LoVo (cell line): ENCODE results near the gene ARHGAP40.

Experiments used
- DNase-seq: peaks from one replicate; pipeline ENCODE4 v3.0.0-alpha.2; 2016; ENCODE audit warnings: low spot score

ARHGAP40 gene

DNA sequence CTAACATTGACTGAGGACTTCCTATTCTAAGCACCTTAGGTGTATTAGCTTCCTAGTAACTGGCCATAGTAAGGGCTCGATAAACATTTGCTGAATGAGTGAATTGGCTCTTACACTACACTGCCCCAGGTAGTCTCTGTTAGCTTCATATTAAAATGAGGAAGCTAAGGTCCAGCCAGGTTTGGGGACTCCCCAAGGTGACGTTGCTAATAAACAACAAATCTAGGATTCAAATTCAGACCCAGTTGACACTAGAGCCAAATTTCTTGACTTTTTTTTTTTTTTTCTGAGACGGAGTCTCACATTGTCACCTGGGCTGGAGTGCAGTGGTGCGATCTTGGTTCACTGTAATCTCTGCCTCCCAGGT, 16.2 kb downstream of the ARHGAP40 start:
- DNase-seq = no peak

DNA sequence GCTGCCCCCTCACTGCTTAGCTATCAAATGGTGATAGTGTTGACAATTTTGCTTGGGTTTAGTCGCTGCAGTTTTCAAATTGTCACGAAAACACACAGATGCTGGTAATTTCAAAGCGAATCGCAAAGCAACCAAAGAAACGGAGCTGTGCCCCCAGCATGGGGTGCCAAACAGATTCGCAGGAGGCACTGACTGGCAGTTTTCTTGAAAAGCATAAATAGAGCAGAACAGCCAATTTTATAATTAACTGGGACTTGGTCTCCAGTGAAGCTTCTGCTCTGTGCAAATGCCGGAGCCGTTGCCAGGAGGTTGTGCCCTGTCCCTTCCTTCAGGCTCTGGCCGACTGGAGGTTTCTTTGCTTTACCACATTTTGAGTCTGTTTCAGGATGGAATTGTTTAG, 18.8 kb downstream of the ARHGAP40 start:
- DNase-seq = no peak

DNA sequence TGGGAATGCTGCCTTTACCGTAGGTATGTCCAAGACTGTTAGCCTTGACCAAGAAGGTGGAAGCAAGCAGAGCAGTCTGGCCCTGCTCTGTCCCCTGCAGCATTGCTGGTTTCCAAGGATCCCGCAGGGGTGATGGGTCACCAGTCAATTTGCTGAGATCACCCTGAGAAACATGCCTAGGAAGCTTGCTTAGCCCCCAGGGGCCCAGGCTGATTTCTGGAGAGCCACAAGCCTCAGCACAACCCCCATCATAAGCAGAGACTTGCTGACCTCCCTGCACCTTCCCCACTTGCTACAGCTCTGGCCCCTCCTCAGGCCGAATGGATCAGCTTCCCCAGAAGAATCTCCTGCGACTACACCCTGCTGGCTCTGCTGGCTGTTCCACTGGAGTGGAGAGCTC, 21.5 kb downstream of the ARHGAP40 start:
- no peak for DNase-seq

DNA sequence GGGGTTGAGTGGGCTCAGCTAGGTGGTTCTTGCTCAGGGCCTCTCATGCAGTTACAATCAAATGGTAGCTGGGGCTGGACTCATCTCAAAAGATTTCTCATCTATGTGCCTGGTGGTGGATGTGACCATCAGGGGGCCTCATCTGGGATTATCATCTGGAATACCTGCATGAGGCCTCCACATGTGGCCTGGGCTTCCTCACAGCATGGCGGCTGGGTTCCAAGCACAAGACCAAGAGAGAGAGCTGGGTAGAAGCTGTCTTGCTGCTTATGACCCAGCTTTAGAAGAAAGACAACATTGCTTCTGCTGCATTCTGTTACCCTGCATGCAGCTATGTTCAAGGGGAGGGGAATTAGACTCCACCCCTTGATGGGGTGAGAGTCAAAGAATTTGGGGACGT, 22.5 kb downstream of the ARHGAP40 start:
- DNase-seq = no peak

DNA sequence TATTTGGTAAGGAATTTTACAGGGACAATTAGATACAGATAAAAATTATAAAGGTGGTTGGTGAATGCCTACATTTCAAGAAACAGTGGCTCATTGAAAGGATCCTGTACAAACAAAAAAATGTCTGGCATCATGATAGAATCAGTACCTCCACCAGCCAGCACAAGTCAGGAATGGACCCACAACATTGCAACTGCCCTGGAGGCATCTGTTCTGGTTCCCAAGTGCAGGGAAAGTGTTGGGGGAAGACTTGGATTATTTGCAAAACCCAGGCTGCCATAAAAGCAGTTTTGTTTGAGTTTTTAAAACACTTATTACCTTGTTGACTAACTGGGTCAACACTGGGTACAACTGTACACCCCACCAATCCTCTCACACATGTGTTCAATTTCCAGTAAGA, 24.3 kb downstream of the ARHGAP40 start:
- DNase-seq = no peak

DNA sequence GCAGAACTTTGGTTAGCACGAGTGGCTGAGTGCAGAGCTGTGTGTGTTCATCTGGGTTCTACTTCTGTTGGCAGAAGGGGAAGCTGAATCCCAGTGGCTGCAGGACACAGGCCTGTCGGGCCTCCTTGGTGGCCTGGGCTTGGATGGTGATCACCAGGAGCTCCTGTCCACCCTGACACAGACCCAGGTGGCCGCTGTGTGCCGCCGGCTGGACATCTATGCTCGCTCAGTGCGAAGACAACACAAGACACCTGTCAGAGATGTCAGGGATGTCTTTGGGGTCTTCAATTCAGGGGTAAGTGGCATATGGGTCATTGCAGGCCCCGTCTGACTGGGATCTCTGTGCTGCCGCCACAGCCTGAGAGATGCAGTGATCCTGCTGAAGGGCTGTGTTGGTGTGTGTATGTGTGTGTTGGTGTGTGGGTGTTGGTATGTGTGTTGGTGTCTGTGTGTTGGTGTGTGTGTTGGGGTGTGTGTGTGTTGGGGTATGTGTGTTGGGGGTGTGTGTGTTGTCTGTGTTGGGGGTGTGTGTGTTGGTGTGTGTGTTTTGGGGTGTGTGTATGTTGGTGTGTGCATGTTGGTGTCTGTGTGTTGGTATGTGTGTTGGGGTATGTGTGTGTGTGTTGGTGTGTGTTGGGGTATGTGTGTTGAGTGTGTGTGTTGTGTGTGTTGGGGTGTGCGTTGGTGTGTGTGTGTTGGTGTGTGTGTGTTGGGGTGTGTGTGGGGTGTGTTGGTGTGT, 25.5 kb downstream of the ARHGAP40 start:
- DNase-seq = no peak

DNA sequence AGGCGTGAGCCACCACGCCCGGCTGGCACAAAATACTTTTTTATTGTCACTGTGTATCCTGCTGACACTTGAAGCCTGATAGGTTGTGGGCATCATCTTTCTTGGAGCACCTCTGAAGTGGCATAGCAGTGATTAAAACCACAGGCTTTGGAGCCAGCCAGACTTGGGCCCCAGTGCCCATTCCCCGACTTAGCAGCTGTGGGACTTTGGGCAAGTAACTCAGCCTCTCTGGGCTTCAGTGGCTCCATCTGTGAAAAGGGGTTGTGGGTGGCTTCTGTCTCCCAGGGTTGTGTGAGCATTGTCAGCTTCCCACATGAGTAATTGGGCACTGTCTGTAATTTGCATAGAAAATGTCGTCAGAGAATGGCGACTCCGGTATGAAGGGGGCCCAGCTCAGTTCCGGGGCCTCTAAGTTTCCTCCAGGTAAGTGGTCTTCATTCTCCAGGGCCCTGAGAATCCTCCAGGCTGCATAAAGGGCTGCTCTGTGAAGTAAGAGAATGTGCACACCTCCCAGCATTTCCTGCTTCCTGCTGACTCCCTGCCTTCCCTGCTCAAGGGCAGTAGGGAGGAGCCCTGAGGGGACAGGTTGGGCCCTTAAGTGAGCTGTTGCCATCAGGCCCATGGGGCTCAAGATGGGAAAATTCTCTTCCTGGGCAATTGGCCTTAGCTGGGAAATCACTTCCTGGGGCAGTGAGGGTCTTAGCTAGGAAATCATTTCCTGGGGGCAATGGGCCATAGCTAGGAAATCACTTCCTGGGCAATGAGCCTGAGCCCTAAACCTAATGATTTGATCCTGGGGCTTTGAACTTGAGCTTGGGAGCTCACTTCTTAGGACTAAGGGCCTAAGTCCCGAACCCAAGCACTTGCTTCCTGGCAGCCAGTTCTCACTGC, 27.2 kb downstream of the ARHGAP40 start:
- no peak for DNase-seq

DNA sequence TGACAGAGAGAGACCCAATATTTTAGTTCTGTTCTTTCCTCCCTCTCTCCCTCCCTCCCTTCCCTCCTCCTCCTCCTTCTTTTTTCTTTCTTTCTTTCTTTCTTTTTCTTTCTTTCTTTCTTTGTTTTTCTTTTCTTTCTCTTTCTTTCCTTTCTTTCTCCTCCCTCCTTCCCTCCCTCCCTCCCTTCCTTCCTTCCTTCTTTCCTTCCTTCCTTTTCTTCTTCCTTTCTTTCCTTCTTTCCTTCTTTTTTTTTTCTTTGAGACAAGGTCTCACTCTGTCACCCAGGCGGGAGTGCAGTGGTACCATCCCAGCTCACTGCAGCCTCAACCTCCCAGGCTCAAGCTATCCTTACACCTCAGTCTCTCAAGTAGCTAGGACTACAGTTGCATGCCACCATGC, 28.4 kb downstream of the ARHGAP40 start:
- DNase-seq = no peak

DNA sequence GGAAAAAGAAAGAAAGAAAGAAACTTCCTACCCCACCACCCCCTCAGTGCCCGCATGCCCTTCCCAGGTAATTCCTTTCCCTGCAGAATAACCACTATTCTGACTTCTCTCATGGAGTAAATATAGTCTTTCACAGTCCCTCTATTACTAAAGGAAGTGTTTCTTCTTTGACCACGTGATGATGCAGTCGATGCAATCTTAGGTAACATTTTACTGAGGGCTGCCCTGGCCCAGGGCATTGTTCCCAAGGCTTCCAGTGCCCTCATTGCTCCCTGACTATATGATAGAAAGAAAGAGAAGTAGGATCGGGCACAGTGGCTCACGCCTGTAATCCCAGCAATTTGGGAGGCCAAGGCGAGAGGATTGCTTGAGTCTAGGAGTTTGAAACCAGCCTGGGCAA, 29.1 kb downstream of the ARHGAP40 start:
- no peak for DNase-seq

DNA sequence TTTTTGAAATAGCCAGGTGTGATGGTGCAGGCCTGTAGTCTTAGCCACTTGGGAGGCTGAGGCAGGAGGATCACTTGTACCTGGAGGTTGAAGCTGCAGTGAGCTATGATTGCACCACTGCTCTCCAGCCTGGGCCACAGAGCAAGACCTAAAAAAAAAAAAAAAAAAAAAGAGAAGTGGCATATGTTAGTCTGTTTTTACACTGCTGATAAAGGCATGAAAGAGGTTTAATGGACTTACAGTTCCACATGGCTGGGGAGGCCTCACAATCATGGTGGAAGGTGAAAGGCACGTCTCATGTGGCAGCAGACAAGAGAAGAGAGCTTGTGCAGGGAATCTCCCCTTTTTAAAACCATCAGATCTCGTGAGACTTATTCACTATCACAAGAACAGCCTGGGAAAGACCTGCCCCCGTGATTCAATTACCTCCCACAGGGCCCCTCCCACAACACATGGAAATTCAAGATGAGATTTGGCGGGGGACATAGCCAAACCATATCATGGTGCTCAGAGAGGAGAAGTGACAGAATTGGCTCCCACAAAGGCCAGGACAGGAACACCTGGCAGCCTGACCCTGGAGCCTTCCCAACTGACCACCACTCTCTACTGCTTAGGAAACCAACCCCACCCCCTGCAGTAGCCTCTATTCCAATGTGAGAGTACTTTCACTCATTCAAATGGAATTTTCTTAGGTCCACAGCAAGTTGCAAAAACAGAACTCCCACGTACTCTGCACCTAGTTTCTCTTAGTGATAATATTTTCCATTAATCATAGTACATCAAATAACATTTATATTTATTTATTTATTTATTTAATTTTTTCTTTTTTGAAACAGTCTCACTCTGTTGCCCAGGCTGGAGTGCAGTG, 29.8 kb downstream of the ARHGAP40 start:
- no peak for DNase-seq

DNA sequence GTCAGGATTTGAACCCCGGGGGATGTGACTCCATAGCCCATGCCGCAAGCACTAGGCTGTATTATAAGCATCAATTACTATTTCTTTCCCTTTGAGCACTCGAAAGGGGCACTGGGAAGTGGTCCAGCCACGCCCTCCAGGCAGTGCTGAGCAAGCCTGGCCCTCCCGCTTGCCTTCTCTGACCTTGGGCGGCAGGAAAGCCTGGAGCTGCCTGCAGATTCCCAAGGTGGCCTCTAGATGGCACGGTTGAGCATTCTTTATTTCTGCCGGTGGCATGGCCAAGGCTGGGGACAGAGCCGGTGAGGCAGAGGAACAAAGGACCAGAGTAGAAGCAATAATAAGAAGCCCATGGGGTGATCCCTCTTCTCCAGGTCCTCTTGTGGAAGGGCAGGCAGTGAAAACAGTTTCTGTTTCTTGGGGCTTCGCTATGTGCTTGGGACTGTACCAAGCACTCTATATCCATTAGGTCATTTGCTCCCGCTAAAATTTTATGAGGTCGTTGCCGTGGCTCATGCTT, 32.0 kb downstream of the ARHGAP40 start:
- DNase-seq = peak; percentile 69

DNA sequence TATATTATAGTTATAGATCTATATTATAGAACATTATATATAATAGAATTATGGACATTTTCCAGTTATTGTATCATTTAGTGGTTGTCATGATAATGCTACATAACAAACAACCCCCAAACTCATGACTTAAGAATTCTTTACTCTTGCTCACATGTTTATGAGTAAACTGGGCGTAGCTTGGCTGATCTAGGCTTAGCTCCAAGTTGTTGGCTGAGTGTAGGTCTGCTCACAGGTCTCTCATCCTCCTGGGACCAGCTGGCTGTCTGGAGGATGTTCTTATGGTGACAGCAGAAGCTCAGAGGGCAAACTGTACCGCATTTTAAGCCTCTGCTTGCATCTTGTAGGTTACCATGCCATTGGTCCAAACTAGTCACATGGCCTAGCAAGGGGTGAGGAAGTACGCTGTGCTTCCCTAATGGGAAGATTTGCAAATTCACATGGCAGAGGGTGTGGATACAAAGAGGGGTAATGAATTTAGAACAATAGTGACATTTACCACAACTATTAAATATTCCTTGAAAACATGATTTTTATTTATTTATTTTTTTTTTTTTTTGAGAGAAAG, 34.2 kb downstream of the ARHGAP40 start:
- DNase-seq = no peak

DNA sequence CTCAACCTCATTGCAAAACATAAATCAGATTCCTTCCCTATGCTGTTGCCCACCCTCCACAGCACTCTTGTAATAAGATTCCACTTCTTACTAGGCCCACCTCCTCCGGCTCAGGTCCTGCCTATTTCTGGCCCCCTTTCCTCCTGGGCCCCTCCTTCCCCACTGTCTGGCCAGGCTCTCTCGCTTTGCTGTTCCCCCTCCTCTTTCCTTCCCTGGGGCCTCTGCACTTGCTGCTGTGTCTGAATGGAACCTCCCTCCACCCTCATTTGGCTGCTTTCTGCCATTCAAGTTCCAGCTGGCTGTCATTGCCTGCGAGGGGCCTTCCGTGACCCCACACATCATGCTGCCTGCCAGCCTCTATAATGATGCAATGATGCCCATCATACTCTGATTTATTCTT, 38.9 kb downstream of the ARHGAP40 start:
- DNase-seq = no peak

DNA sequence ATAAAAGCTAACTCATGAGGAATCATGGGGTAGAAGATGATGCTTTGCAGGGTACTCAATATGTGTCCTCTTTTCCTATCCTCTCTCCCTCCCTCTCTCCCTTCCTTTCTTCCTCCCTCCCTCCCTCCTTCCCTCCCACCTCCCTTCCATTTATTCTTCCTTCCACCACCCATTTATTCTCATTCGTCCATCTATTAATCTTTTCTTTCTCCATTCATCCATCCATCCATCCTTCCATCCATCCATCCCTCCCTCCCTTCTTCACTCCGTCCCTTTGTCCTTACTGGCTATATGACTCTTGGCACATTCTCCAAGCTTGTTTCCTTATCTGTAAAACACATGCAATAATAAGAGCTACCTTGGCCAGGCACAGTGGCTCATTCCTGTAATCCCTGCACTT, 40.9 kb downstream of the ARHGAP40 start:
- no peak for DNase-seq

DNA sequence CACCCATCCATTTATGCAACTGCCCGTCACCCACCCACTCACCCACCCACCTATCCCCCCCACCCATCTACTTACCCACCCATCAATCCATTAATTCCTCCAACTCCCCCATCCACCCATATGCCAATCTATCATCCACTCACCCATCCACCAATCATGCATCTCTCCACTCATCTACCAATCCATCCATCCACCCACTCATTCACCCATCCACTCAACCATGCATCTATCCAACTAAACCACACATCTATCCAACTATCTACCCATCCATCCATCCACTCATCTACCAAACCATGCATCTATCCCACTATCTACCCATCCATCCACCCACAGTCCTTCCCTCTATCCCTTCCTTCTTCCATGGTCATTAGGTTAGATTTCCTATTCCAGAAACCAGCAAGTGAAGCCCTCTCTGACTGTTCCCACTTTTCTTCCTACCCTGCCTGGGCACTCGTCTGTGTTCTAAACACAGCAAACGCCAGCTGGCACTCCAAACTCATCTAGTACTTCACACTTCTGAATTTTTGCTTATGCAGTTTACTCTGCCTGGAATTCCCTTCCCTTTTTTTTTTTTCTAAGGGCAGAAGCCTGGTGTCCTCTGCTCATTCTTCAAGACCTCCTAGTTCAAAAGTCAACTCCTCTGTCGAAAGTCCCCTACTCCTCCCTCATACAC, 43.1 kb downstream of the ARHGAP40 start:
- no peak for DNase-seq

DNA sequence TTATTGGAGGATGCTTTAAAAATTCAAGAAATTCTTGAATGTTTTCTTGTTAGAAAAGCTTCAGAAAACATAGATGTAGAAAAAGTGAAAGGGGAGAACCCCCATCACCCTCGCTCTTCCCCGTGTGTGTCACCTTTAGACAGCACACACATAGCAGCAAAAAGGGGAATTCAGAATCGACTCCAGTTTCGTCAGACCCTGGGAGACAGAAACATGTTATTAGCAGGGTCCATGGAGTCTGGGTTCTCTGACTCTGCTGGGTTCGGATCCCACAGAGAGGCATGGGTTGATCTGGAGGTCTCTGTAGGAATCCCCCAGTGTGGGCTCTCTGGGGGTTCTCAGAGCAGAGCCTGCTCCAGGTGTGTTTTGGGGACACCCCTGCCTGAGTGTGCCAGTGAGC, 43.7 kb downstream of the ARHGAP40 start:
- no peak for DNase-seq

DNA sequence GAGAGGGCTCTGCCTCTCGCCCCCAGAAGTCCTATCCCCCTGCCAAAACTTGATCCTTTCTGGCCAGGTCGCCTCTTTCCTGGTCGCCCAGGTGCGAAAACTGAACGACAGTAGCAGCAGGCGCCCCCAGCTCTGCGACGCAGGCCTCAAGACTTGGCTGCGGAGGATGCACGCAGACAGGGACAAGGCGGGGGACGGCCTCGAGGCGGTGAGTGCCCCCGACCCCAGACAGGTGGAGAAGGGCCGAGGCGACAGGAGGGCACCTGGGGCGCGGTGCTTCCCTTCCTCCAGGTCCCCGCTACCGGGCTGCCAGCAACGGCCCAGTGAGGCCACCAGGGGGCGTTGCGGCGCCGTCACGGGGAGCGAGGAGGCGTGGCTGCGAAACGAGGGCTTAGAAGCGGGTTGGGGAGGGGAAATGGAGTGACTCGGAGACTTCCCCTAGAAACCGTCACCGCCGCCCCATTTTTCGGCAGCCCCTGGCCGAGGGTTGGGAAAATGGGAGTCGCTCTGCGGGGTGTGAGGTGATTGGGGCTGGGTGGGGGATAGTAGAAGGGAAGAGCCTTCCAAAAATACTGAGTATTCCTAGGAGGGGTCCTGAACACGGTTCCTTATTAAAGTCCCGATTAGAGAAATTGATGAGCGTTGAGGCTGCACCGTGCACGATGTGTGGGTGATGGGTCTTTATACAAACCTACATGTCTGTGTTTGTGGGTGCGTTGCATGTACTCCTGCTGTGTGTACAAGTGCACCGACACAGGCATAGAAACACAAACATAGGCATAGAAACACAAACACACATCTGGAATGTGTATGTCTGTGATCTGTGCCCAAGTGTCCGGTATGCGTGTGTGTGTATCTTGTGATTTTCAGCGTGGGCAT, 44.6 kb downstream of the ARHGAP40 start:
- DNase-seq = peak; percentile 76

DNA sequence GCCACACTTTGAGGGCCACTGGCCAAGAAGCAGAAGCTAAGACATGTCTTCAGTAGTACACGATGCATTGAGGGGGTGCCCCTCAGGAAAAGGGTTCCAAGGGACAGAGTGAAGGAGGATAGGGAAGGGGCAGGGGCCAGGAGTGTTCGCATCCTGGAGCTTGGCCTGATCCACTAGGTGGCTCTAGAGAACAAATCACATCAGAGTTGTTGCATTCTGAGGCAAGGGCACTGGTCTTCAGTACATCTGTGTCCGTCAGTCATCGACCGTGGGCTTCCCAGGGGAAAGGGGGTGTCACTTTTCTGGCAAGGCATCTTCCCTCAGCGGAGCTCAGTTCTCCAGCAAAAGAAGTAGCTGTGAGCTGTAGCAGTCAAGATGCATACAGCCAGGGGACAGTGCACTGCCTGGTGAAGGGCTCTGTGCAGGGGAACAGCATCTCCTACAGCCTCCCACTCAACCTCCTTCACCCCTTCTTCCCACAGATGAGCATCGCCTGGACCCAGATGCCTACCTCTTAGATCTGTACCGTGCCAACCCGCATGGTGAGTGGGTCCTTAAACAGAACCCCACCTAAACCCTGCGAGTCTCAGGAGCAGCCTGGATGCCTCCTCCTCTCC, 47.8 kb downstream of the ARHGAP40 start:
- no peak for DNase-seq

DNA sequence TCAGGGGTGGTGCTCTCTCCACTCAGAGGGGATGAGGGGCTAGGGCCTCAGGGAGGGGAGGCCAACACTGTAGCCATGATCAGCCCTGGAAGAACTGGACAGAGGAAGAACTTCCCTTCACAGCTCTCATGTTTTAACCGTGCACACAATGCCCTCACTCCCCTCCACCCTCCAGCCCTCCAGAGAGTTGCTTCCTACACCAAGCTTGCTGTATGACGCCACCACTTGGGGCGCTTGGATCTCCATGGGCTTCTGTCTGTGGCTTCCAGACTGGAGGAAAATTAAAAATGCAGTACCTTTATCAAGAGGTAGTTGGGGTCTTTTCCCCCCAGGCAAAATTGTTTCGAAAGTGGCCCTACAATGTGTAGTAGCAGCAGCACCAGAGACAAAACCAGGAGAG, 48.4 kb downstream of the ARHGAP40 start:
- no peak for DNase-seq

DNA sequence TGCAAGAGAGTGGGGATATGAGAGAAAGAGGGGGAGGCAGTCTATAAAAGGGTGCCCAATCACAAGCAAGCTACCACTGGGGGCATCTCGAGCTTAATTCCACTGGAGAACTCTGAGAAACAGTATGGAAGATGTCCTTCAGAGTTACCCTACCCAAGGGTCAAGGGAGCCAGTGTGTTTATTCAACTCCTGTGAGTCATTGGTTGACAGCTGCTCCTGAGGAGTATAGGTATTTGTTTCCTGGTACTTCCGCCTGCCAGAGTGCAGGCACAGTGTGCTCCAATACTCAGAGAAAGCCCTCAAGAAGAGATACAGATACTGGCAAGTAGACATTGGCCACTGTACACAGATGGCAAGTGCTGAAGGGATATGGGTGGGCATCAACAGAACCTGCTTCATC, 49.5 kb downstream of the ARHGAP40 start:
- peak; percentile 9 for DNase-seq
